ENCODE data around the gene LRRFIP1. TPM values are rescaled to one million over a fixed set of nuclear protein-coding genes. Genes with fewer than 3 reads are reported as not detected.

Gene LRRFIP1
- total and polyA plus RNA-seq, 9 of the 15 experiments (the other 6 are each of a cell fraction or from before 2014, with no cell fraction given): 13.1 to 45.2 (median 31.3) TPM

GRCh38 chr2:237691029-237691907, 63.9 kb downstream of the LRRFIP1 start (continued):
- no peak for TF ChIP-seq ELK3 (CRISPR knock-in tag; IDR thresholded peaks at IDR 0.05)
- TF ChIP-seq ZNF134 (CRISPR knock-in tag; conservative IDR thresholded peaks at IDR 0.05): no peak
- TF ChIP-seq, protein P1, sequence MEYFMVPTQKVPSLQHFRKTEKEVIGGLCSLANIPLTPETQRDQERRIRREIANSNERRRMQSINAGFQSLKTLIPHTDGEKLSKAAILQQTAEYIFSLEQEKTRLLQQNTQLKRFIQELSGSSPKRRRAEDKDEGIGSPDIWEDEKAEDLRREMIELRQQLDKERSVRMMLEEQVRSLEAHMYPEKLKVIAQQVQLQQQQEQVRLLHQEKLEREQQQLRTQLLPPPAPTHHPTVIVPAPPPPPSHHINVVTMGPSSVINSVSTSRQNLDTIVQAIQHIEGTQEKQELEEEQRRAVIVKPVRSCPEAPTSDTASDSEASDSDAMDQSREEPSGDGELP (CRISPR knock-in tag; IDR thresholded peaks at IDR 0.05; ENCODE audit: borderline replicate concordance): peak; percentile 15; the same call in 1 of the 2 replicates
- peak; percentile 95 for TF ChIP-seq PKNOX1 (IDR thresholded peaks at IDR 0.05)
- TF ChIP-seq MTA3 (IDR thresholded peaks at IDR 0.05; ENCODE audit: borderline replicate concordance): 0 out of 2 replicates have a peak, but pooled peaks have one; percentile 19
- no peak for TF ChIP-seq GATAD2A (IDR thresholded peaks at IDR 0.05)
- TF ChIP-seq SIX5 (IDR thresholded peaks at IDR 0.05; ENCODE audit: borderline replicate concordance in 1 of 2, insufficient read depth in 1 of 2, low read depth in 1 of 2, low read length in 2 of 2): no peak
- TF ChIP-seq, protein P2, sequence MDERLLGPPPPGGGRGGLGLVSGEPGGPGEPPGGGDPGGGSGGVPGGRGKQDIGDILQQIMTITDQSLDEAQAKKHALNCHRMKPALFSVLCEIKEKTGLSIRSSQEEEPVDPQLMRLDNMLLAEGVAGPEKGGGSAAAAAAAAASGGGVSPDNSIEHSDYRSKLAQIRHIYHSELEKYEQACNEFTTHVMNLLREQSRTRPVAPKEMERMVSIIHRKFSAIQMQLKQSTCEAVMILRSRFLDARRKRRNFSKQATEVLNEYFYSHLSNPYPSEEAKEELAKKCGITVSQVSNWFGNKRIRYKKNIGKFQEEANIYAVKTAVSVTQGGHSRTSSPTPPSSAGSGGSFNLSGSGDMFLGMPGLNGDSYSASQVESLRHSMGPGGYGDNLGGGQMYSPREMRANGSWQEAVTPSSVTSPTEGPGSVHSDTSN (CRISPR knock-in tag; IDR thresholded peaks at IDR 0.05; ENCODE audit: low read depth): peak; percentile 55
- TF ChIP-seq, protein P2 (tag; conservative IDR thresholded peaks at IDR 0.05; ENCODE audit: low read depth): peak; percentile 61; the same call in 1 of the 2 replicates
- TF ChIP-seq, protein P3, sequence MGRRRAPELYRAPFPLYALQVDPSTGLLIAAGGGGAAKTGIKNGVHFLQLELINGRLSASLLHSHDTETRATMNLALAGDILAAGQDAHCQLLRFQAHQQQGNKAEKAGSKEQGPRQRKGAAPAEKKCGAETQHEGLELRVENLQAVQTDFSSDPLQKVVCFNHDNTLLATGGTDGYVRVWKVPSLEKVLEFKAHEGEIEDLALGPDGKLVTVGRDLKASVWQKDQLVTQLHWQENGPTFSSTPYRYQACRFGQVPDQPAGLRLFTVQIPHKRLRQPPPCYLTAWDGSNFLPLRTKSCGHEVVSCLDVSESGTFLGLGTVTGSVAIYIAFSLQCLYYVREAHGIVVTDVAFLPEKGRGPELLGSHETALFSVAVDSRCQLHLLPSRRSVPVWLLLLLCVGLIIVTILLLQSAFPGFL (CRISPR knock-in tag; IDR thresholded peaks at IDR 0.05): no peak
- peak in 1 of 2 experiments; percentile 48; a peak in 1 of 4 replicates for TF ChIP-seq MAZ (CRISPR knock-in tag; conservative IDR thresholded peaks at IDR 0.05 in 1 of 2, IDR thresholded peaks at IDR 0.05 in 1 of 2)

Measured in K562 (cell line).